ENCODE results near the gene PARD6G.

The PARD6G gene

DNA sequence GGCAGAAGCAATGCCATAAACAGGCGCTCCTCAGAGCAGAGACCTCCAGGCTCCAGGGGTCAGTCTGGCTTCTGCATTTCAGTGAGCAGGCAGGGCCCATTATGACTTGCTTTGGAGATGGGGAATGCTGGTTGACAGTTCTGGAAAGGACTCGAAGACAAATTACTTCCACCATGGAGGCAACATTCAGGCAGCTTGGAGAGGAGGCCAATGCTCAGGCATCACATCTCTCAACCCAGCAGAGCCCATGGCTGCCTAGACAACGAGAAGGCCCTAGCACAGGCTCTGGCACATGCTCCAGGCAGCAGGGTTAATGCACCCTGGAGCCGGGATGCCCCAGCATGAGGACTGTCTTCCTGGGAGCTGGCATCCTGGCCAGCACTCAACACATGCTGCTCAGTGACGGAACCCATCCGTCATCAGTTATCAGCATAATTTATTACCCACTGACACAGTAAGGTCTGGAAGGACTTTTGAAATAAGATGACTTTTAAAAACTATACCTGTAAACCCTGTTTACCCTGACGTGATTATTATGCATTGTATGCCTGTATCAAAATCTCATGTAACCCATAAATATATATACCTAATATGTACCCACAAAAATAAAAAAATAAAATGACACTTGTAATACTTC is 85.4 kb downstream of the PARD6G start:
- no peak overlapping the region for H3K27ac ChIP-seq (ENCODE audit: low read depth, low read length)
- no peaks in the 10 kb centered on the region for H3K27me3 ChIP-seq (ENCODE audit: insufficient read depth, low read length, poor library complexity)
- no peaks in the 10 kb centered on the region for H3K79me2 ChIP-seq (ENCODE audit: control insufficient read depth, insufficient read depth, low read length)
- H3K4me1 ChIP-seq (ENCODE audit: control insufficient read depth, low read depth, low read length), result no peaks in the 10 kb centered on the region
- no peaks in the 10 kb centered on the region for H3K36me3 ChIP-seq (ENCODE audit: control insufficient read depth, insufficient read depth, low read length)
- no peak overlapping the region for H3K9ac ChIP-seq (ENCODE audit: low read length)
- no peak overlapping the region for H3K23ac ChIP-seq (ENCODE audit: low read length)
- no peak overlapping the region for H3K4ac ChIP-seq (ENCODE audit: low read depth, low read length)
- WGBS (ENCODE audit: extremely low coverage, insufficient coverage, low lambda C conversion rate), result no CpG with 5 or more reads among the region's 7 CpGs
- no peak for DNase-seq
- no peak overlapping the region for H4K8ac ChIP-seq (ENCODE audit: low read depth, low read length)
- no peak overlapping the region for H2BK5ac ChIP-seq (ENCODE audit: low read length)
- no peak overlapping the region for H3K4me3 ChIP-seq (ENCODE audit: low read length)
- no peak overlapping the region for H3K56ac ChIP-seq (ENCODE audit: low read length)
- H3K79me1 ChIP-seq (ENCODE audit: low read length), result no peaks in the 10 kb centered on the region
- no peak overlapping the region for H2BK120ac ChIP-seq (ENCODE audit: low read depth, low read length)
- no peak overlapping the region for H4K5ac ChIP-seq (ENCODE audit: low read length)
- no peak overlapping the region for H2AK5ac ChIP-seq (ENCODE audit: low read length)
- H3K4me2 ChIP-seq (ENCODE audit: low read length), result no peak overlapping the region
- no peak overlapping the region for H2BK15ac ChIP-seq (replicated peaks; ENCODE audit: low read depth)
- H3K18ac ChIP-seq (ENCODE audit: low read length), result no peak overlapping the region

DNA sequence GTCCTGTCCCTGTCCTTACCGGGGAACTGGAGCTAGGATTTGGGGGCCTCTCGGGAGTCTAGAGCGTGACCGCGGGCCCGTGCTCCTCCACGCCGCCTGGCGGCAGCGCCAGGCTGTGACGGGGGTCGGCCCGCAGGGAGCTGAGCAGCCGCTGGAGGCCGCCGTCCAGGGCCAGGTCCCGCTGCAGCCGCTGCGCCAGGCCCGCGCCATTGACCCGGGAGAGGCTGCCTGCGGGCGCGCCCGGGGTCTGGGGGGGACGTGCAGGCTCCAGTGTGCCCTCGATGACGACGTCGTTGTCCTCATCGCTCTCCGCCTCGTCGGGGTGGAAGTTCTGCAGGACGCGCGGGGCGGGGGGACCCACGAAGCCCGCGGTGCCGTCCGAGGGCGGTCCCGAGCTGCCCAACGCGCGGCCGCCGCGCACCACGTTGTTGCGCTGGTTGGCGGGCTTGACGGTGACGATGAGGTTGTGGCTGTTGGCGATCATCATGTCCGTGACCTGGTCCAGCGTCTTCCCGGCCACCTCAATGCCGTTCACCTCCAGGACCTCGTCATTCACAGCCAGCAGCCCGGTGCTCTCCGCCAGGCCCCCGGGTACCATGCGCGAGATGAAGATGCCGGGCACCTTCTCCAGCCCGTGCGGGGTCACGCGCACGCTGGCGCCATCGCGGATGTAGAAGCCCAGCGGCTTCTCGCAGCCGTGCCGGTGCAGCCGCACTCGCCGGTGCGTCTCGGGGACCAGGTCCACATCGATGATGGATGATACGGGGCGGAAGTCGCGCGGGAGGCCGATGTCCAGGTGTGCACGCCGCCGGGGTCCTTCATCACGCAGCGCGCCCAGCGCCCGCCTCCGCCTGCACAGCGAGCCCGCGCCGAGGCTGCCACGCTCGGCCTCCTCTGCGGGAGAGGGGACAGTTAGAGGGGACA is 87.3 kb downstream of the PARD6G start:
- no CpG with 5 or more reads among the region's 109 CpGs for WGBS (ENCODE audit: extremely low coverage, insufficient coverage, low lambda C conversion rate)
- H3K18ac ChIP-seq (ENCODE audit: low read length), result no peak overlapping the region
- no peak overlapping the region for H2BK120ac ChIP-seq (ENCODE audit: low read depth, low read length)
- H3K4me3 ChIP-seq (ENCODE audit: low read length), result no peak overlapping the region
- no peaks in the 10 kb centered on the region for H3K36me3 ChIP-seq (ENCODE audit: control insufficient read depth, insufficient read depth, low read length)
- H3K9ac ChIP-seq (ENCODE audit: low read length), result no peak overlapping the region
- no peaks in the 10 kb centered on the region for H3K79me1 ChIP-seq (ENCODE audit: low read length)
- H3K79me2 ChIP-seq (ENCODE audit: control insufficient read depth, insufficient read depth, low read length), result no peaks in the 10 kb centered on the region
- H3K56ac ChIP-seq (ENCODE audit: low read length), result no peak overlapping the region
- no peak overlapping the region for H3K27ac ChIP-seq (ENCODE audit: low read depth, low read length)
- no peaks in the 10 kb centered on the region for H3K27me3 ChIP-seq (ENCODE audit: insufficient read depth, low read length, poor library complexity)
- no peak overlapping the region for H3K4me2 ChIP-seq (ENCODE audit: low read length)
- peak; percentile 19 for DNase-seq
- H4K5ac ChIP-seq (ENCODE audit: low read length), result no peak overlapping the region
- H2BK15ac ChIP-seq (replicated peaks; ENCODE audit: low read depth), result no peak overlapping the region
- H3K4me1 ChIP-seq (ENCODE audit: control insufficient read depth, low read depth, low read length), result no peaks in the 10 kb centered on the region
- no peak overlapping the region for H3K23ac ChIP-seq (ENCODE audit: low read length)
- no peak overlapping the region for H4K8ac ChIP-seq (ENCODE audit: low read depth, low read length)
- no peak overlapping the region for H3K4ac ChIP-seq (ENCODE audit: low read depth, low read length)
- H2AK5ac ChIP-seq (ENCODE audit: low read length), result no peak overlapping the region
- no peak overlapping the region for H2BK5ac ChIP-seq (ENCODE audit: low read length)

DNA sequence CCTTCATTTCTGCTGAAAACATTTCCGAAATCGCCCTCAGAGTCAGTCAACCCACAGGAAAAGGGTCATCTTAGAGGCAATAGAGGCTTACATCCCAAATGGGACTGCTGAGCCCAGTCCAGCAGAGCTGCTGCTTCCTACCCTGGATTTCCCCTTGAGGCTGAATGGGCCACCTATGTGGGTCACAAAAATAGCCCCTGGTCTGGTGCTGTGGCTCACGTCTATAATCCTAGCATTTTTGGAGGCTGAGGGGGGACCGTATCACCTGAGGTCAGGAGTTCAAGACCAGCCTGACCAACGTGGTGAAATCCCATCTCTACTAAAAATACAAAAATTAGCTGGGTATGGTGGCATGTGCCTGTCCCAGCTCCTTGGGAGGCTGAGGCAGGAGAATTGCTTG is 88.9 kb downstream of the PARD6G start:
- Histone ChIP-seq H2AK5ac (ENCODE audit: low read length) (no peak overlapping the region), H3K36me3 (ENCODE audit: control insufficient read depth, insufficient read depth, low read length) (no peaks in the 10 kb centered on the region), H3K4me1 (ENCODE audit: control insufficient read depth, low read depth, low read length) (no peaks in the 10 kb centered on the region), H3K4me2 (ENCODE audit: low read length) (no peak overlapping the region), H3K4ac (ENCODE audit: low read depth, low read length) (no peak overlapping the region), H3K4me3 (ENCODE audit: low read length) (no peak overlapping the region), H4K5ac (ENCODE audit: low read length) (no peak overlapping the region), H3K79me1 (ENCODE audit: low read length) (no peaks in the 10 kb centered on the region), H3K79me2 (ENCODE audit: control insufficient read depth, insufficient read depth, low read length) (no peaks in the 10 kb centered on the region), H3K56ac (ENCODE audit: low read length) (no peak overlapping the region), H2BK15ac (replicated peaks; ENCODE audit: low read depth) (no peak overlapping the region), H2BK120ac (ENCODE audit: low read depth, low read length) (no peak overlapping the region), H3K23ac (ENCODE audit: low read length) (no peak overlapping the region), H3K9ac (ENCODE audit: low read length) (no peak overlapping the region), H3K18ac (ENCODE audit: low read length) (no peak overlapping the region), H2BK5ac (ENCODE audit: low read length) (no peak overlapping the region), H4K8ac (ENCODE audit: low read depth, low read length) (no peak overlapping the region), H3K27ac (ENCODE audit: low read depth, low read length) (no peak overlapping the region), H3K27me3 (ENCODE audit: insufficient read depth, low read length, poor library complexity) (no peaks in the 10 kb centered on the region)
- WGBS (ENCODE audit: extremely low coverage, insufficient coverage, low lambda C conversion rate), result no CpG with 5 or more reads among the region's 5 CpGs
- DNase-seq, result no peak

DNA sequence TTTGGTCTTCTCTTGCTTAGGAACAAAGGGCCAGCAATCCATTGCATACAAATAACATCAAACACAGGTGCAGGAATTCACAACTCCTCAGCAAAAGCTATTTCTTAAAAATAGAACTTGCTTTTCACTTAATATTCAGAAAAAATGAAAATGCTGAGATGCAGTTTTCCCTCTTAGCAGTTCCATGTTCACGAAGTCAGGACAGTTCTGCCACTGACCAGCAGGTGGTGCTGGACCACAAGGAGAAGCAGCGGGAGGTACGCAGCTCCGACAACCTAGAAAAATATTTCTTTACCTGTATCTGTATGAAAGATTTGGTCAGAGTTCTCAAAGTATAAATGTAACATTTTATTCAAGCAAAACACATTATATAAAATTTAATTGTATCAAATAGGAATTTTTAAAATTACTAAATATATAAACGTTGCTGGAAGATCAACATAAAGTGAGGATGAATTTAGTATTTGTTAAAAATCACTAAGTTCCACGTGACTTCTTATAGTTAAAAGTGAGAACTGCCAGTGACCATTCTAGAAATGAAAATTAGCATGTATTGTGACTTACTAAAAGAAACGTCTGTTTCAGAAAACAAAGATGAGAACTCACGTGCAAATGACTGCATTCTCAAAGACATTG is 89.5 kb downstream of the PARD6G start:
- Histone ChIP-seq H3K36me3 (ENCODE audit: control insufficient read depth, insufficient read depth, low read length) (no peaks in the 10 kb centered on the region), H3K79me2 (ENCODE audit: control insufficient read depth, insufficient read depth, low read length) (no peaks in the 10 kb centered on the region), H3K18ac (ENCODE audit: low read length) (no peak overlapping the region), H2BK5ac (ENCODE audit: low read length) (no peak overlapping the region), H2AK5ac (ENCODE audit: low read length) (no peak overlapping the region), H3K4ac (ENCODE audit: low read depth, low read length) (no peak overlapping the region), H3K27ac (ENCODE audit: low read depth, low read length) (no peak overlapping the region), H3K27me3 (ENCODE audit: insufficient read depth, low read length, poor library complexity) (no peaks in the 10 kb centered on the region), H3K23ac (ENCODE audit: low read length) (no peak overlapping the region), H4K8ac (ENCODE audit: low read depth, low read length) (no peak overlapping the region), H4K5ac (ENCODE audit: low read length) (no peak overlapping the region), H3K9ac (ENCODE audit: low read length) (no peak overlapping the region), H2BK15ac (replicated peaks; ENCODE audit: low read depth) (no peak overlapping the region), H2BK120ac (ENCODE audit: low read depth, low read length) (no peak overlapping the region), H3K4me1 (ENCODE audit: control insufficient read depth, low read depth, low read length) (no peaks in the 10 kb centered on the region), H3K56ac (ENCODE audit: low read length) (no peak overlapping the region), H3K4me3 (ENCODE audit: low read length) (no peak overlapping the region), H3K79me1 (ENCODE audit: low read length) (no peaks in the 10 kb centered on the region), H3K4me2 (ENCODE audit: low read length) (no peak overlapping the region)
- 100% methylated on average over 1 of the region's 8 CpGs for WGBS (ENCODE audit: extremely low coverage, insufficient coverage, low lambda C conversion rate)
- peak; percentile 67 for DNase-seq

DNA sequence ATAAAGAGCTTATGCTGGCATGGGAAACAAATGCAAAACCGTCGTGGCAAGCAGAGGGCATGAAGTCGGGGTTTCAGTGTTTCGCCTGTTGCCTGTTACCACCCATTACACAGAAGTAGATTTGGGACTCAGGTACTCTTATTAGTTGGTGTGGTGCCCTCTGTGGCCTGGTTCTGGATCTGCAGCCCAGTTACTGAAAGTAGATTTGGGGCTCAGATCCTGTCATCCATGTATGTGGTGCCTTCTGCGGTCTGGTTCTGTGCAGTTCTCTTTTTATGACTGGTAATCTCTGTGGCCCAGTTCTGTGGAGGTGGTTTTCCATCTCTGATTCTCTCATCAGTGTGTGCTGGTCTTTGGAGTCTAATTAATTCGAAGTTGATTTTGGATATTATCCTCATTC is 93.0 kb downstream of the PARD6G start:
- Histone ChIP-seq H3K4me3 (ENCODE audit: low read length) (no peak overlapping the region), H2AK5ac (ENCODE audit: low read length) (no peak overlapping the region), H4K8ac (ENCODE audit: low read depth, low read length) (no peak overlapping the region), H3K79me2 (ENCODE audit: control insufficient read depth, insufficient read depth, low read length) (no peaks in the 10 kb centered on the region), H3K4ac (ENCODE audit: low read depth, low read length) (no peak overlapping the region), H3K9ac (ENCODE audit: low read length) (no peak overlapping the region), H3K56ac (ENCODE audit: low read length) (no peak overlapping the region), H3K36me3 (ENCODE audit: control insufficient read depth, insufficient read depth, low read length) (no peaks in the 10 kb centered on the region), H3K27ac (ENCODE audit: low read depth, low read length) (no peak overlapping the region), H3K4me2 (ENCODE audit: low read length) (no peak overlapping the region), H2BK15ac (replicated peaks; ENCODE audit: low read depth) (no peak overlapping the region), H2BK120ac (ENCODE audit: low read depth, low read length) (no peak overlapping the region), H3K23ac (ENCODE audit: low read length) (no peak overlapping the region), H3K4me1 (ENCODE audit: control insufficient read depth, low read depth, low read length) (no peaks in the 10 kb centered on the region), H3K79me1 (ENCODE audit: low read length) (no peaks in the 10 kb centered on the region), H3K27me3 (ENCODE audit: insufficient read depth, low read length, poor library complexity) (no peaks in the 10 kb centered on the region), H2BK5ac (ENCODE audit: low read length) (no peak overlapping the region), H3K18ac (ENCODE audit: low read length) (no peak overlapping the region), H4K5ac (ENCODE audit: low read length) (no peak overlapping the region)
- peak; percentile 66 for DNase-seq
- no CpG with 5 or more reads among the region's 6 CpGs for WGBS (ENCODE audit: extremely low coverage, insufficient coverage, low lambda C conversion rate)
